ENCODE measurements around the gene TNNT1. TPM values are rescaled to one million over a fixed set of nuclear protein-coding genes. Genes with fewer than 3 reads are reported as not detected.

TNNT1 gene
- total RNA-seq, 1 donor from 2014 or later = 140 TPM

DNA sequence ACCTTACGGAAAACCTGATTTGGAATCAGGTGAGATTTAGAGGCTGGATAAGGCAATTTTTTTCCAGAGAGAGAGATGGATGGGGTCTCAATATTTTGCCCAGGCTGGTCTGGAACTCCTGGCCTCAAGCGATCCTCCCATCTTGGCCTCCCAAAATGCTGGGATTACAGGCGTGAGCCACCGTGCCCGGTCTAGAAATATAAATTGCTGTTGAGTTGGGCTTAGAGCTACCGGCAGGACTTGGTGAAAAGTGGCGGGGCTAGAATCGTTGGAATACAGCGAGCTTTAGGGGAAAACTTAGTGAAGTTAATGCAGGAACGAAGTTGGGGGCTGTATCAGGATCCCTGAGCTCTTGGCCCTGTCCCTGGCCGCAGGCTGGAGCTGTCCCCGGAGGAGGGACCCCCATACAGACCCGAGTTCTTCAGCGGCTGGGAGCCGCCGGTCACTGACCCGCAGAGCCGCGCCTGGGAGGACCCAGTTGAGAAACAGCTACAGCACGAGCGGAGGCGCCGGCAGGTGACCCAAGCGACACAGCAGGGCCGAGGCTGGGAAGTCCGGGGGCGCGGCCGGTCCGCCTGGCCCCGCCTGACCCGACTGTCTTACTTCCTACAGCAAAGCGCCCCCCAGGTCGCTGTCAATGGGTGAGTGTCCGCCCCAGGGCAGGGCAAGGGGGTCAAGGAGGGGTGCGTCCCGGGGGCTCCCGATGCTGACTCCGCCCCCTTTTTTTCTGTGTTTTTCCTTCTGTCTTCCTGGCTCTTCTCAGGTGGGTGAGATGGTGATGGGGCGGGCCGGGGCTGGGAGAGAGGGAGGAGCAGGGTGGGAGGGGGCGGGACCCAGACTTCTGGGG lies 65.8 kb downstream of the TNNT1 start:
- Histone ChIP-seq H3K4me1 (peaks cover 53% of the 10 kb centered on the region), H3K27me3 (ENCODE audit: low read depth) (peaks cover 80% of the 10 kb centered on the region), H3K4me3 (no peak overlapping the region), H3K36me3 (no peaks in the 10 kb centered on the region), H3K27ac (replicated peaks) (no peak overlapping the region), H3K9me3 (replicated peaks) (no peaks in the 10 kb centered on the region)
- TF ChIP-seq, protein P1, sequence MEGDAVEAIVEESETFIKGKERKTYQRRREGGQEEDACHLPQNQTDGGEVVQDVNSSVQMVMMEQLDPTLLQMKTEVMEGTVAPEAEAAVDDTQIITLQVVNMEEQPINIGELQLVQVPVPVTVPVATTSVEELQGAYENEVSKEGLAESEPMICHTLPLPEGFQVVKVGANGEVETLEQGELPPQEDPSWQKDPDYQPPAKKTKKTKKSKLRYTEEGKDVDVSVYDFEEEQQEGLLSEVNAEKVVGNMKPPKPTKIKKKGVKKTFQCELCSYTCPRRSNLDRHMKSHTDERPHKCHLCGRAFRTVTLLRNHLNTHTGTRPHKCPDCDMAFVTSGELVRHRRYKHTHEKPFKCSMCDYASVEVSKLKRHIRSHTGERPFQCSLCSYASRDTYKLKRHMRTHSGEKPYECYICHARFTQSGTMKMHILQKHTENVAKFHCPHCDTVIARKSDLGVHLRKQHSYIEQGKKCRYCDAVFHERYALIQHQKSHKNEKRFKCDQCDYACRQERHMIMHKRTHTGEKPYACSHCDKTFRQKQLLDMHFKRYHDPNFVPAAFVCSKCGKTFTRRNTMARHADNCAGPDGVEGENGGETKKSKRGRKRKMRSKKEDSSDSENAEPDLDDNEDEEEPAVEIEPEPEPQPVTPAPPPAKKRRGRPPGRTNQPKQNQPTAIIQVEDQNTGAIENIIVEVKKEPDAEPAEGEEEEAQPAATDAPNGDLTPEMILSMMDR (IDR thresholded peaks at IDR 0.05; ENCODE audit: borderline replicate concordance) = no peak
- intact Hi-C loops (cut with micrococcal nuclease) = no loop called here
- DNase-seq = no peak

Small RNA genes within 50 kb of the gene (microRNA-seq; reads per million reads assigned to microRNA genes)
- not detected for gene MIR7975

Other genes starting within 250 kb of the TNNT1 start
- gene NCR1, start 243.1 kb downstream of the TNNT1 start, total RNA-seq = 0.30 TPM
- gene NLRP7, start 201.7 kb downstream of the TNNT1 start, total RNA-seq = not detected
- 0.88 TPM for gene NLRP2, start 182.8 kb downstream of the TNNT1 start, total RNA-seq
- 0.30 TPM for gene GP6, start 110.9 kb downstream of the TNNT1 start, total RNA-seq
- 53.8 TPM for gene RDH13, start 86.1 kb downstream of the TNNT1 start, total RNA-seq
- 0.88 TPM for gene EPS8L1, start 73.3 kb downstream of the TNNT1 start, total RNA-seq
- 228 TPM for gene PPP1R12C, start 31.6 kb downstream of the TNNT1 start, total RNA-seq
- gene TNNI3, start 8.5 kb upstream of the TNNT1 start, total RNA-seq = 7,701 TPM
- gene DNAAF3, start 17.4 kb upstream of the TNNT1 start, total RNA-seq = 1.8 TPM
- not detected for gene SYT5, start 31.1 kb upstream of the TNNT1 start, total RNA-seq
- gene PTPRH, start 60.3 kb upstream of the TNNT1 start, total RNA-seq = 1.1 TPM
- gene TMEM86B, start 79.6 kb upstream of the TNNT1 start, total RNA-seq = 2.1 TPM
- 39.8 TPM for gene PPP6R1, start 109.8 kb upstream of the TNNT1 start, total RNA-seq
- gene HSPBP1, start 130.9 kb upstream of the TNNT1 start, total RNA-seq = 29.0 TPM
- 3.0 TPM for gene BRSK1, start 134.8 kb upstream of the TNNT1 start, total RNA-seq
- gene TMEM150B, start 176.1 kb upstream of the TNNT1 start, total RNA-seq = 2.0 TPM
- 5.1 TPM for gene KMT5C, start 190.7 kb upstream of the TNNT1 start, total RNA-seq
- not detected for gene COX6B2, start 205.5 kb upstream of the TNNT1 start, total RNA-seq
- not detected for gene GARIN5B, start 214.1 kb upstream of the TNNT1 start, total RNA-seq
- gene IL11, start 221.3 kb upstream of the TNNT1 start, total RNA-seq = not detected
- gene TMEM190, start 227.6 kb upstream of the TNNT1 start, total RNA-seq = not detected
- 0.69 TPM for gene TMEM238, start 235.1 kb upstream of the TNNT1 start, total RNA-seq
- 559 TPM for gene RPL28, start 236.7 kb upstream of the TNNT1 start, total RNA-seq